ENCODE measurements around the gene UNC5A. TPM values are rescaled to one million over a fixed set of nuclear protein-coding genes. Genes with fewer than 3 reads are reported as not detected.

The UNC5A gene
- total and polyA plus RNA-seq, 2 donors, result 0.19 to 0.32 TPM

DNA sequence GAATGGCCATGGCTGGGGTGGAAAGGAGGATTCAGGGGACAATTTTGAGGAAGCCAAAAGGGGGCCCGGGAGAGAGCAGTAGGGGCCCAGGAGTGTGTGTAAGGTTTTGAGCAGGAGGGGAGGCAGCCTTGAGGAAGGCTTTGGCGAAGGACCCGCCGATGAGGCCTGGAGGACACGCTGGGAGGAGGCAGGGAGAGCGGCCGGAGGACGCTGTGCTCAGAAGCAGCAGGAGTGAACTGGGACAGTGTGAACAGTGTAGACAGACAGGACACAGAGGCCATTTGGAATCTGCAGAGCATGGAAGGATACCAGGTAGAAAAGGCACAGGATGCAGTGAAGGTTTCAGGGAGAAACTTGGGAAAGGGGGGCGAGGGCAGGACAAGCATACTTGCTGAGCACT, 14.9 kb downstream of the UNC5A start:
- no peaks in the 10 kb centered on the region for H3K4me1 ChIP-seq (ENCODE audit: insufficient read depth)
- H3K36me3 ChIP-seq (ENCODE audit: insufficient read depth), result no peaks in the 10 kb centered on the region
- 84% methylated on average over 9 of the region's 9 CpGs for WGBS
- no peak for DNase-seq (ENCODE audit: extremely low spot score)
- H3K27ac ChIP-seq (ENCODE audit: low read depth), result no peak overlapping the region
- H3K4me3 ChIP-seq (ENCODE audit: low read depth, low read length), result no peak overlapping the region

DNA sequence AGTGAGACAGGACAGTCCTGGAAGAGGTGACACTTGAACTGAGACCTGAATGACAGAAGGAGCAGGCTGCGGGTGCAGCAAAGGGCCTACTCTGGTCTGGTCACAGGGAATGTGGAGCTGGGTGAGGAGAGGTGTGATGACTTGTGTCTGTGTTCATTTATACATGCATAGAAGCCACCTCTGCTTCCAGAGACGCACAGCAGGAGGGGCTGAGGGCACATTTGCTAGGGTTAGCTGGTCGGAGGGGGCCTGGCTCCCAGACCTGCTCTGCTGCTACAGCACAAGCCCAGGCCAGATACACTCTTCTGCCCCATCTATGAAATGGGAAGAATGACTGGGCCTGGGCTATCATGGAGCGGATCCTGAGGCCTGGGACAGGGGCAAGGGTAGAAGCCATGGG, 15.6 kb downstream of the UNC5A start:
- H3K4me1 ChIP-seq (ENCODE audit: insufficient read depth), result no peaks in the 10 kb centered on the region
- no peak for DNase-seq (ENCODE audit: extremely low spot score)
- H3K4me3 ChIP-seq (ENCODE audit: low read depth, low read length), result no peak overlapping the region
- no peaks in the 10 kb centered on the region for H3K36me3 ChIP-seq (ENCODE audit: insufficient read depth)
- 68% methylated on average over 4 of the region's 4 CpGs for WGBS
- no peak overlapping the region for H3K27ac ChIP-seq (ENCODE audit: low read depth)

DNA sequence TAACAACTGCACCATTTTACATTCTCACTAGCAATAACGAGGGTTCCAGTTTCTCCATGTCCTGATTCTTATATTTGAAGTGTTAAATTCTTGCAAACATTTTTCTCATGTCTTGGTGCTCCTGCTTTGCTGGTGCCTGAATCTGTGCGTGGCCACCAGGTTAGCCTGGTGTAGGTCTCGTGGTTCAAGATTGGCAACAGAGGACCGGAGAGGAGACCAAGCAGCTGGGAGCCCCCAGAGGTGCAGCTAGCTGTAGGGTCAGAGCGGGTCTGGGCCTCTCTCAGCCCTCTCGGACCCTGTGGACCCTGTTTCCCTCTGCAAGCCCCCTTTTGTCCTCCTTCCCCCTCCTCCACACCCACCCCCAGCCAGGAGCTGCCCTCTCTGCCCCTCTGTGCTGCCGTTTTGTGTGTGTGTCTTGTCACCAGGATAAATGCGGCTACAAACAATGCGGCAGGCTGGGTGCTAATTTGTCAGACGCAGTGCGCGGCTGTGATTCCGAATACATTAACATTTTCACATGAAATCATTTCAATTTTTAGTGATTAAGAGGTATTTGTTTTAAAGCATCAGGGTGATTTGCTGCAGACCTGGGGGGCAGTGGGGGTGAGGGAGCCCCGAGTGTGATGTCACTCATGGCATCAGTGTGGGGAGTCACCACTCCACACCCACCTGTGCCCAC, 17.5 kb downstream of the UNC5A start:
- no peak for DNase-seq (ENCODE audit: extremely low spot score)
- Histone ChIP-seq H3K27ac (ENCODE audit: low read depth) (no peak overlapping the region), H3K4me3 (ENCODE audit: low read depth, low read length) (no peak overlapping the region), H3K4me1 (ENCODE audit: insufficient read depth) (no peaks in the 10 kb centered on the region), H3K36me3 (ENCODE audit: insufficient read depth) (no peaks in the 10 kb centered on the region)
- 81% methylated on average over 14 of the region's 14 CpGs for WGBS

DNA sequence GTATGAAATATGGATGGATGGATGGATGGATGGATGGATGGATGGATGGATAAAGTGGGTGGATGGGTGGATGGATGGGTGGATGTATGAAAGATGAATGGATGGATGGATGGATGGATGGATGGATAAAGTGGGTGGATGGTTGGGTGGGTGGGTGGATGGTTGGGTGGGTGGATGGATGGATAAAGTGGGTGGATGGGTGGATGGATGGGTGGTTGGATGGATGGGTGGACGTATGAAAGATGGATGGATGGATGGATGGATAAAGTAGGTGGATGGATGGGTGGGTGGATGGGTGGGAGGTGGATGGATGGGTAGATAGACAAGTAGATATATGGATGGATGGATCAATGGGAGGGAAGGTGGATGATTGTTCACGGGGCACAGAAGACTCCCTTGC, 19.0 kb downstream of the UNC5A start:
- no peak overlapping the region for H3K4me3 ChIP-seq (ENCODE audit: low read depth, low read length)
- H3K36me3 ChIP-seq (ENCODE audit: insufficient read depth), result no peaks in the 10 kb centered on the region
- 92% methylated on average over 2 of the region's 2 CpGs for WGBS
- no peaks in the 10 kb centered on the region for H3K4me1 ChIP-seq (ENCODE audit: insufficient read depth)
- DNase-seq (ENCODE audit: extremely low spot score), result no peak
- H3K27ac ChIP-seq (ENCODE audit: low read depth), result no peak overlapping the region

DNA sequence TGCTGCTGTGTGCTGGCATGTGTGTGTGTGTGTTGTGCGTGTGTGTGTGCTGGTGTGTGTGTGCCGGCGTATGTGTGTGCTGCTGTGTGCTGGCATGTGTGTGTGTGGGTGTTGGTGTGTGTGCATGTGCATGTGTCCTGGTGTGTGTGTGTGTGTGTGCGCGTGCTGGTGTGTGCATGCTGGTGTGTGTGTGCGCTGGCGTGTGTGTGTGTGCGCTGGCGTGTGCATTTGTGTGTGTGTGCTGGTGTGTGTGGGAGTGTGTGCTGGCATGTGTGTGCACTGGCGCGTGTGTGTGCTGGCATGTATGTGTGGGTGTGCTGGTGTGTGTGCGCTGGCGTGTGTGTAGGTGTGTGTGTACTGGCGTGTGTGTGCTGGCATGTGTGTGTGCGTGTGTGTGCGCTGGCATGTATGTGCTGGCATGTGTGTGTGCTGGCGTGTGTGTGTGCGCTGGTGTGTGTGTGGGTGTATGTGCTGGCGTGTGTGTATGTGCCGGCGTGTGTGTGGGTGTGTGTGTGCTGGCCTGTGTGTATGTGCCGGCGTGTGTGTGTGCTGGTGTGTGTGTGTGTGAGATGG, 20.1 kb downstream of the UNC5A start:
- no peak overlapping the region for H3K4me3 ChIP-seq (ENCODE audit: low read depth, low read length)
- H3K4me1 ChIP-seq (ENCODE audit: insufficient read depth), result no peaks in the 10 kb centered on the region
- no peak overlapping the region for H3K27ac ChIP-seq (ENCODE audit: low read depth)
- WGBS, result 87% methylated on average over 23 of the region's 23 CpGs
- DNase-seq (ENCODE audit: extremely low spot score), result no peak
- H3K36me3 ChIP-seq (ENCODE audit: insufficient read depth), result no peaks in the 10 kb centered on the region

DNA sequence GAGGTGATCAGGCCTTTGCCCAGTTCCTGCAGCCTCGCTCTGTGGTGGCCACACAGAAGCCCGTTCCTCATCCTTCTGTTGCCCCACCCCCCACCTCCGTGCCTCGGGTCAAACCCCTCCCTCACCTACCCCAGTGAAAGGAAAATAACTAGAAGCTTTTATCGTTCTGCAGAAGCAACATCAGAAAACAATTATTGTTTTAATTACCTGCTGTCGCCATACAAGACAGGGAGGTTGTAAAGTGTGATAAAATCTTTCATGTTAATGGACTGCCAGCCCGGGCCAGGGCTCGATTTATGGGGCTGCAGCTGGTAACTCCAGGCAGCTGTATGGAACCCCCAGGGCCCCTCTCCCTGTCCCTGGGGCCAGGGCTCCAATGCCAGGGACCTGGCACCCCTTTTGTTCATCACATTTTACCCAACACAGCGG, 20.6 kb downstream of the UNC5A start:
- no peak for DNase-seq (ENCODE audit: extremely low spot score)
- 14% methylated on average over 9 of the region's 9 CpGs for WGBS
- no peaks in the 10 kb centered on the region for H3K36me3 ChIP-seq (ENCODE audit: insufficient read depth)
- H3K4me3 ChIP-seq (ENCODE audit: low read depth, low read length), result no peak overlapping the region
- no peaks in the 10 kb centered on the region for H3K4me1 ChIP-seq (ENCODE audit: insufficient read depth)
- no peak overlapping the region for H3K27ac ChIP-seq (ENCODE audit: low read depth)

DNA sequence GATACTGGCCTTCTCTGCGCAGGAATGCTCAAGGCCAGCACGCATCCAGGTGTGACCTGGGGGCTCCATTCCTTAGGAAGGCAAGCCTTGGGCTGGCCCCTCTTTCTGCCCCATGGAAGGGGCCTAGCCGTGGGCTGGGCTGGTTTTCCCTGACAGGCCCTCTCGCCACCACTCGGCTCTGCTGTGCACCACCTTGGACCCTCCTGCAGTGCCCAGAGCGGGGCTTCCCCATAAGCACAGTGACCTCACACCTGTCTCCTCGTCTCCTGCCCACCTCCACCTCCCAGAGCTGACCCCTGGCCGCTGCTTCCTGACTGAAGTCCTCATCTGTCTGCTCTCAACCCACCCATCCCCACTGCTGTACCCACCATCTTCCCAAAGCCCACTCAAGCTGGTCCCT, 21.1 kb downstream of the UNC5A start:
- no peak overlapping the region for H3K4me3 ChIP-seq (ENCODE audit: low read depth, low read length)
- 56% methylated on average over 8 of the region's 8 CpGs for WGBS
- H3K4me1 ChIP-seq (ENCODE audit: insufficient read depth), result no peaks in the 10 kb centered on the region
- no peak for DNase-seq (ENCODE audit: extremely low spot score)
- no peak overlapping the region for H3K27ac ChIP-seq (ENCODE audit: low read depth)
- no peaks in the 10 kb centered on the region for H3K36me3 ChIP-seq (ENCODE audit: insufficient read depth)

DNA sequence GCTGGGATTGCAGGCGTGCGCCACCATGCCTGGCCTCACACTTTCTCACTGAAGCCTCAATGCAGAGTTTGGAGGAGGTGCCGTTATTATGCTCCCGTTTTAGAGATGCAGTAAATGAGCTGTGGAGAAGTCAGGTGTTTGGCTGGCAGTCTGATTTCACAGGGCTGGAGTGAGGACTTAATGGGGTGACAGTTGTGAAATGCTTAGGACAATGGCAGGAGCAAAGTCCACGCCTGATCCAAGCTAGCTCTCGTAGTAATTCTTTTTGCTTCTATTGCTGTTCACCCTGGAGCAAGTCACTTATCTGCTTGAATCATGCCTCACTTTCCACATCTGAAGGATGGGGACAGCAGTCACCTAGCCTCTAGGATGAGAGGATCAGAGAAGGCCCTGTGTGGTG, 21.8 kb downstream of the UNC5A start:
- Histone ChIP-seq H3K27ac (ENCODE audit: low read depth) (no peak overlapping the region), H3K4me1 (ENCODE audit: insufficient read depth) (no peaks in the 10 kb centered on the region), H3K4me3 (ENCODE audit: low read depth, low read length) (no peak overlapping the region), H3K36me3 (ENCODE audit: insufficient read depth) (no peaks in the 10 kb centered on the region)
- 80% methylated on average over 6 of the region's 6 CpGs for WGBS
- DNase-seq (ENCODE audit: extremely low spot score), result no peak

DNA sequence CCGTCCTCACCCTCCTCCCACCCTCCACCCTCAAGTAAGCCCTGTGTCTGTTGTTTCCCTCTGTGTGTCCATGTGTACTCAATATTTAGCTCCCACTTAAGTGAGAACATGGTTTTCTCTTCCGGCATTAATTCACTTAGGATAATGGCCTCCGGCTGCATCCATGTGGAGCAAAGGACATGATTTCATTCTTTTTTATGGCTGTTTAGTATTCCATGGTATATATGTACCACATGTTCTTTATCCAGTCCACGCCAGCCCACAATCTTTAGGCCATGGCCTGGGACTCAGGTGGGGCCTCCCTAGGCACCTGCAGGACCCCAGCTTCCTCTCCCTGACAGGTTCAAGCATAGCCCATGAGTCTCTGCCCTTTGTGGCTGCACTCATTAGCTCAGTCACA, 22.9 kb downstream of the UNC5A start:
- WGBS, result 90% methylated on average over 4 of the region's 4 CpGs
- no peaks in the 10 kb centered on the region for H3K36me3 ChIP-seq (ENCODE audit: insufficient read depth)
- H3K27ac ChIP-seq (ENCODE audit: low read depth), result no peak overlapping the region
- no peak overlapping the region for H3K4me3 ChIP-seq (ENCODE audit: low read depth, low read length)
- DNase-seq (ENCODE audit: extremely low spot score), result no peak
- no peaks in the 10 kb centered on the region for H3K4me1 ChIP-seq (ENCODE audit: insufficient read depth)

DNA sequence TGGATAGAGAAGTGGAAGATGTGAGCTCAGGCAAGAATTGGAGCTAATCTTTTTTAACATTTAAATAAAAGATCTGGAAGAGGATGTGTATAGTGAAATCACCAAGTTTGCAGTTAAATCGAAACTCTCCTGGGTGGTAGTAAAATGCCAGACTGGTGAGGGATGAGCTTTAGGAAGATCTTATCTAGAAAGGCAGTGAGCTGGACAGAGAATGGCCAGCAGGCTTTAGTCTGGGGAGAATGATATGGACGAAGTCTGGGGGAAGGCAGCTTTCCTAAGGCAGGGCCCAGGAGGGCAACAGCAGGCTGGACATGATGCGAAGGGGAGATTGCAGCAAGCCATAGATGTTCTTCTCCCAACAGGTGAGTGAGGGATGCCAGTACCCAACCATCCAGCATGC, 25.6 kb downstream of the UNC5A start:
- no peak for DNase-seq (ENCODE audit: extremely low spot score)
- 47% methylated on average over 3 of the region's 3 CpGs for WGBS
- no peak overlapping the region for H3K27ac ChIP-seq (ENCODE audit: low read depth)
- no peak overlapping the region for H3K4me3 ChIP-seq (ENCODE audit: low read depth, low read length)
- no peaks in the 10 kb centered on the region for H3K4me1 ChIP-seq (ENCODE audit: insufficient read depth)
- H3K36me3 ChIP-seq (ENCODE audit: insufficient read depth), result no peaks in the 10 kb centered on the region

DNA sequence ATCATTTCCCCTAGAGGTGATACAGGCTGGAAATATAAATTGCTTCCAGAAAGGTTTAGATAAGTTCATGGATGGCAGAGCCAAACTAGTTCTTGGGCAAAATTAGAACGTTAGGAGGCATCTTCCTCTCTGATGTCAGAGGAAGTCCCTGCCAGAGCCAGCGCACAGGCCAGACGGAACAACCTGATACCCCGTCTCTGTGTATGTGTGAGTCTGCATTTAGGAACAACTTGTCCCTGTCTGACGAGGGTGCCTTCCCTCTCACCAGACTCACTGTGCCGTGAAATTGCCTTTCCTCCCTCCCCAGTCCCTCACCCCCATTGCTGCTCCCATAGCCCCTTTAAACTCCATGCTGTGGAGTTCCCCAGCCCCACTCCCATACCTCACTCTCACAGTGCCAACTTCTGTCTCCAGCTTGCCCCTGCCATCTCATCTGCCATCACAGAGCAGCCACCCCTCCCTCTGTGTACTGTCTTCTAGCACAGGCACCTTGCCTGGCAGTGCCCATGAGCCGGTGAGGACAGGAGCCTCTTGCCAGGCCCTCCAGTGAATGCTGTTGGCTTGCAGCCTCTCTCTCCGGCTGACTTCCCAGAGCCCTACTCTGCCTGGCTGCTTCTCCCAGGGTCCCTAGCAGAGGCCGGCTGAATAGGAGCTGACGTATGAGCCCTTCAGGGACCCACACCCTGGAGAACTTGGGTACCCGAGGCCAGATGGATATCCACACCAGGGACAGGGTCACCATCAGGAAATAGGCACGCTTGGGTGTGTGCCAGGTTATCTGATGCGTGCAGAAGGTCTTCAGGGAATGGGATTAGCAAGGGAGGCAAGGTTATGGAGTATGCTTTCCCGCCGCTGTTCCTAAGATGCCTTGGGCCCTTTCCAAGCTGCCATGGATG, 26.7 kb downstream of the UNC5A start:
- DNase-seq (ENCODE audit: extremely low spot score), result no peak
- Histone ChIP-seq H3K4me1 (ENCODE audit: insufficient read depth) (no peaks in the 10 kb centered on the region), H3K36me3 (ENCODE audit: insufficient read depth) (no peaks in the 10 kb centered on the region), H3K27ac (ENCODE audit: low read depth) (no peak overlapping the region), H3K4me3 (ENCODE audit: low read depth, low read length) (no peak overlapping the region)
- WGBS, result 65% methylated on average over 15 of the region's 15 CpGs

DNA sequence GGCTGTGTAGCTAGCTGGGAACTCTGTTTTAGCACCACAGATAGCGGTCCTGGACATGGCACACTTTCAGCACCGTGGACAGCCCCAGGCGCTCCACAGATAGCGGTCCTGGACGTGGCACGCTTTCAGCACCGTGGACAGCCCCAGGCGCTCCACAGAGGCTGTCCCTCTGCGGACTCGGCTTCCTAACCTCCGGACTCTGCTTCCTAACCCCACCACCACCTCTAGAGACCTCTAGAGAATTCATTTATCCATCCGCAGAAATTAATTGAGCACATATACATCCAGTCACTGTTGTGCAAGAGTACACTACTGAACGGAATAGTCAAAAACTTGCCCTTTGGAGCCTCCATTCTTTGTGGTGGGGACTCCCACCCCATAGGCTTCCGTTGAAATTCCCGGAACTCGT, 27.4 kb downstream of the UNC5A start:
- peak; percentile 54 for DNase-seq (ENCODE audit: extremely low spot score)
- Histone ChIP-seq H3K36me3 (ENCODE audit: insufficient read depth) (no peaks in the 10 kb centered on the region), H3K4me3 (ENCODE audit: low read depth, low read length) (no peak overlapping the region), H3K4me1 (ENCODE audit: insufficient read depth) (no peaks in the 10 kb centered on the region), H3K27ac (ENCODE audit: low read depth) (no peak overlapping the region)
- 16% methylated on average over 16 of the region's 16 CpGs for WGBS

DNA sequence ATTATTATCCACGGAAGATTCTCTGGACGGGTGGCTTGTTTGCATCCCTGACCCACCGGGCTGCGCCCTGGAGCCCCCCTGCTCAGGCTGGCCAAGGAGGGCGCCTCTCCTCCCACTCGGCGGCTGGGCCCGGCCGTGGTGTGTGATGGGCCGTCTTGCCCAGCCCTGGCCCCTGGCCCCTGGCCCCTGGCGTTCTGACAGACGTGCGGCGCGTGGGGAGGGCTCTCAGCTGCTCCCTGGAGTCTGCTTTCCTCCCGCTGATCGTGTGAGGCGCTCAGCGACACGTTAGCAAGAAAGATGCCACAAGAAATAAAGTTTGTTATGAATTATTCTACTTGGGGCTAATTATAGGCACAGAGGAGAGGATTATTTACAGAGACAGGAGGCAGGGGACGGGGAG, 33.3 kb downstream of the UNC5A start:
- no peaks in the 10 kb centered on the region for H3K36me3 ChIP-seq (ENCODE audit: insufficient read depth)
- H3K4me1 ChIP-seq (ENCODE audit: insufficient read depth), result no peaks in the 10 kb centered on the region
- DNase-seq (ENCODE audit: extremely low spot score), result no peak
- no peak overlapping the region for H3K27ac ChIP-seq (ENCODE audit: low read depth)
- 30% methylated on average over 21 of the region's 21 CpGs for WGBS
- no peak overlapping the region for H3K4me3 ChIP-seq (ENCODE audit: low read depth, low read length)

DNA sequence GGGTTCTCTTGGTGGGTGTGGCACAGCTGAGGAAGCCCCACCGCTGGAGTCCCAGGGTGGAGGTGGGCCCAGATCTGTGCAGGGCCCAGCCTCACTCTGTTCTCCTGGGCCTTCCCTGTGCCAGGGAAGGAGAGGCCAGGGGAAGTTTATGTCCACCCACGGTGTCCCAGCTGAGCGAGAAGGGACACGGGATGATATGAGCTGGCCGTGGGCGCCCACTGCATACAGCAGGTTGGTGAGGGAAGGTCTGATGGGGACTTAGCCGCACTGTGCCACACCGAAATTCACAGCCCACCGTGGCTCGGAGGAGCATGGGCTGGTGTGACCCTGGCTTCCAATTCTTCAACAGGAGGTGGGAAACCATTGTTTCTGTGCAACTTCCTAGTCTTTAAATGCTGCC, 33.9 kb downstream of the UNC5A start:
- no peaks in the 10 kb centered on the region for H3K36me3 ChIP-seq (ENCODE audit: insufficient read depth)
- no peak overlapping the region for H3K4me3 ChIP-seq (ENCODE audit: low read depth, low read length)
- WGBS, result 85% methylated on average over 10 of the region's 10 CpGs

More for the DNA sequence above, 33.9 kb downstream of the UNC5A start:
- H3K27ac ChIP-seq (ENCODE audit: low read depth), result no peak overlapping the region
- H3K4me1 ChIP-seq (ENCODE audit: insufficient read depth), result no peaks in the 10 kb centered on the region
- DNase-seq (ENCODE audit: extremely low spot score), result no peak
